Esophagus muscularis mucosa (tissue), 4 donors: Measurements from ENCODE around the gene SMIM24. TPM values are rescaled to one million over a fixed set of nuclear protein-coding genes. Genes with fewer than 3 reads are reported as not detected.

Source experiments
- DNase-seq: peaks from one replicate; pipeline ENCODE4 v3.0.0-alpha.2; 2017; ENCODE audit errors: extremely low spot score
- H3K27ac ChIP-seq, 4 donors: fragments of 200-600 bp; sonication (generic); replicated peaks in 1 of 4; 1 replicate in 3 of 4; 2 replicates in 1 of 4; pipeline ENCODE4 v1.5.1; 2016 to 2019; ENCODE audit warnings: mild to moderate bottlenecking in 1 of 4
- H3K27me3 ChIP-seq, 4 donors: fragments of 200-600 bp; sonication (generic); one replicate each; pipeline versions ENCODE4 v1.5.1 to v1.6.0; 2016 to 2019
- H3K36me3 ChIP-seq, 4 donors: fragments of 200-600 bp; sonication (generic); one replicate each; pipeline ENCODE4 v1.5.1; 2016 to 2019
- H3K4me1 ChIP-seq, 4 donors: fragments of 200-600 bp; sonication (generic); one replicate each; pipeline ENCODE4 v1.5.1; 2016 to 2019
- H3K4me3 ChIP-seq, 4 donors: fragments of 200-600 bp; sonication (generic); 1 replicate in 2 of 4; 2 replicates in 2 of 4; pipeline ENCODE4 v1.5.1; 2016 to 2019; ENCODE audit warnings: mild to moderate bottlenecking in 4 of 4, moderate library complexity in 1 of 4
- H3K9me3 ChIP-seq, 4 donors: fragments of 200-600 bp; sonication (generic); 1 replicate in 3 of 4; 2 replicates in 1 of 4; pipeline ENCODE4 v1.5.1; 2016 to 2019
- CTCF ChIP-seq, 3 experiments: fragments of 200-600 bp in 2 of 3; fragments of 450-650 bp in 1 of 3; sonication (generic) in 2 of 3; IDR thresholded peaks; one replicate each; pipeline ENCODE4 v1.5.1; 2017 to 2019; ENCODE audit warnings: antibody characterized with exemption in 3 of 3, mild to moderate bottlenecking in 2 of 3, moderate library complexity in 1 of 3
- EP300 ChIP-seq: sonication (generic); formaldehyde crosslinking; IDR thresholded peaks from one replicate; pipeline ENCODE4 v1.6.1; 2017; ENCODE audit warnings: antibody characterized with exemption
- POLR2A ChIP-seq: fragments of 450-650 bp; IDR thresholded peaks from one replicate; pipeline ENCODE4 v1.6.1; 2017; ENCODE audit warnings: antibody characterized with exemption, moderate library complexity, mild to moderate bottlenecking, low read depth
- POLR2AphosphoS5 ChIP-seq, 2 donors: sonication (generic); formaldehyde crosslinking; IDR thresholded peaks; one replicate each; pipeline ENCODE4 v1.6.1; 2017; ENCODE audit warnings: antibody characterized with exemption in 2 of 2
- WGBS: methylation state at CpG from one replicate; pipeline ENCODE4 v1.1.5; 2018; 5-methylcytosine and 5-hydroxymethylcytosine counted together
- intact Hi-C: fragments of 100-400 bp; cut with DNase I; formaldehyde crosslinking; loops from one replicate; pipeline ENCODE4 v1.15.1; 2023
- total RNA-seq, 4 donors: library from RNA; depleted of rRNA; stranded (reverse); fragments of >200 nt; gene quantifications; one replicate each; pipeline versions ENCODE4 v1.1.0 to v1.2.1, GENCODE V29; 2016

The SMIM24 gene
- total RNA-seq, 4 donors from 2014 or later, result not detected

GRCh38 chr19:3478409-3479176 lies 1.7 kb downstream of the SMIM24 start:
- Histone ChIP-seq H3K4me3 (no peak overlapping the region), H3K27me3 (peaks cover 0 to 69% (median 30%) of the 10 kb centered on the region in 4 donors), H3K9me3 (no peaks in the 10 kb centered on the region), H3K27ac (no peak overlapping the region), H3K36me3 (no peaks in the 10 kb centered on the region), H3K4me1 (peaks cover 0 to 24% (median 0%) of the 10 kb centered on the region in 4 donors)
- no peak for TF ChIP-seq EP300
- no peak for TF ChIP-seq POLR2A
- no peak for TF ChIP-seq CTCF (IDR thresholded peaks at IDR 0.05)
- no peak for TF ChIP-seq POLR2AphosphoS5 (IDR thresholded peaks at IDR 0.05)
- no peak for DNase-seq
- WGBS, result 13% methylated on average over 25 of the region's 27 CpGs
- intact Hi-C loops, result no loop called here

DNA sequence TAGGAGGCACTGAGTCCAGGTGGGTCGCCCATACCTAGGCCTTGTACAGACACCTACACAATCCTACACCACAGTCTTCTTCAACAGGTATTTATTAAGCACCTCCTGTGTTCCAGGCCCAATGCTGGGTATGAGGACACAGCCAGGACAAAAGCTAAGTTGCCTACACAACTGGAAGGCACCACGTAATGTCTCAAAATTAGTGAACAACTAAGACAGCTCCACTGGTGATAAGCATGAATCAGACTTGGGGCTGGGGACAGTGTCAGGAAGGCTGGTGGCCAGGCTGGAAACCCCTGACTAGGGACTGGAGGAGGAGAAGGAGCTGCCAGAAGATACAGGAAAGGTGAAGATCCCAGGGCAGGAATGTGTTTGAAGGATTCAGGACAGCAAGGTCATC lies 2.4 kb downstream of the SMIM24 start:
- 85% methylated on average over 2 of the region's 2 CpGs for WGBS
- intact Hi-C loops, result no loop called here
- TF ChIP-seq POLR2A (no peak), EP300 (no peak), CTCF (IDR thresholded peaks at IDR 0.05) (no peak), POLR2AphosphoS5 (IDR thresholded peaks at IDR 0.05) (no peak)
- H3K4me1 ChIP-seq, result peaks cover 0 to 27% (median 0%) of the 10 kb centered on the region in 4 donors
- no peaks in the 10 kb centered on the region for H3K36me3 ChIP-seq
- DNase-seq, result no peak
- no peaks in the 10 kb centered on the region for H3K9me3 ChIP-seq
- H3K4me3 ChIP-seq, result no peak overlapping the region
- H3K27me3 ChIP-seq, result peaks cover 0 to 63% (median 25%) of the 10 kb centered on the region in 4 donors
- no peak overlapping the region for H3K27ac ChIP-seq

- no peak overlapping the region for H3K4me3 ChIP-seq
- no peaks in the 10 kb centered on the region for H3K9me3 ChIP-seq
- intact Hi-C loops, result no loop called here
- no peak overlapping the region for H3K27ac ChIP-seq
- TF ChIP-seq CTCF (IDR thresholded peaks at IDR 0.05) (no peak), EP300 (no peak)
- H3K36me3 ChIP-seq, result no peaks in the 10 kb centered on the region
- H3K27me3 ChIP-seq, result peaks cover 0 to 58% (median 22%) of the 10 kb centered on the region in 4 donors
- H3K4me1 ChIP-seq, result peaks cover 0 to 31% (median 4%) of the 10 kb centered on the region in 4 donors
- no peak for DNase-seq
Measured at GRCh38 chr19:3477506-3477905, 2.8 kb downstream of the SMIM24 start.

DNA sequence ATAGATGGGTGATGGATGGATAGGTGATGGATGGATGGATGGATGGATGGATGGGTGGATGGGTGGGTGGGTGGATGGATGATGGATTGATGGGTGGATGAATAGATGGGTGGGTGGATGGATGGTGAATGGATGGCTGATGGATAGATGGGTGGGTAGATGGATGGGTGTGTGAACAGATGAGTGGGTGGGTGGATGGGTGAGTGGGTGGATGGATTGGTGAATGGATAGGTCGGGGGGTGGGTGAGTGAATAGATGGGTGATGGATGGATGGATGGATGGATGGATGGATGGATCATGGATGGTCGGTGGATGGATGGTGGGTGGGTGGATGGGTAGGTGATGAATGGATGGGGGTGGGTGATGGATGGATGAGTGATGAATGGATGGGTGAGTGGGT lies 3.5 kb downstream of the SMIM24 start:
- no peak for TF ChIP-seq POLR2A
- no peak for TF ChIP-seq POLR2AphosphoS5 (IDR thresholded peaks at IDR 0.05)
- no peak for TF ChIP-seq EP300
- no peak for TF ChIP-seq CTCF (IDR thresholded peaks at IDR 0.05)
- WGBS, result 76% methylated on average over 2 of the region's 2 CpGs
- no peak for DNase-seq
- Histone ChIP-seq H3K9me3 (no peaks in the 10 kb centered on the region), H3K36me3 (no peaks in the 10 kb centered on the region), H3K27ac (no peak overlapping the region), H3K4me3 (no peak overlapping the region), H3K4me1 (peaks cover 0 to 38% (median 10%) of the 10 kb centered on the region in 4 donors), H3K27me3 (peaks cover 0 to 51% (median 21%) of the 10 kb centered on the region in 4 donors)
- intact Hi-C loops, result no loop called here
